ENCODE measurements around the gene RC3H2.

RC3H2 gene

DNA sequence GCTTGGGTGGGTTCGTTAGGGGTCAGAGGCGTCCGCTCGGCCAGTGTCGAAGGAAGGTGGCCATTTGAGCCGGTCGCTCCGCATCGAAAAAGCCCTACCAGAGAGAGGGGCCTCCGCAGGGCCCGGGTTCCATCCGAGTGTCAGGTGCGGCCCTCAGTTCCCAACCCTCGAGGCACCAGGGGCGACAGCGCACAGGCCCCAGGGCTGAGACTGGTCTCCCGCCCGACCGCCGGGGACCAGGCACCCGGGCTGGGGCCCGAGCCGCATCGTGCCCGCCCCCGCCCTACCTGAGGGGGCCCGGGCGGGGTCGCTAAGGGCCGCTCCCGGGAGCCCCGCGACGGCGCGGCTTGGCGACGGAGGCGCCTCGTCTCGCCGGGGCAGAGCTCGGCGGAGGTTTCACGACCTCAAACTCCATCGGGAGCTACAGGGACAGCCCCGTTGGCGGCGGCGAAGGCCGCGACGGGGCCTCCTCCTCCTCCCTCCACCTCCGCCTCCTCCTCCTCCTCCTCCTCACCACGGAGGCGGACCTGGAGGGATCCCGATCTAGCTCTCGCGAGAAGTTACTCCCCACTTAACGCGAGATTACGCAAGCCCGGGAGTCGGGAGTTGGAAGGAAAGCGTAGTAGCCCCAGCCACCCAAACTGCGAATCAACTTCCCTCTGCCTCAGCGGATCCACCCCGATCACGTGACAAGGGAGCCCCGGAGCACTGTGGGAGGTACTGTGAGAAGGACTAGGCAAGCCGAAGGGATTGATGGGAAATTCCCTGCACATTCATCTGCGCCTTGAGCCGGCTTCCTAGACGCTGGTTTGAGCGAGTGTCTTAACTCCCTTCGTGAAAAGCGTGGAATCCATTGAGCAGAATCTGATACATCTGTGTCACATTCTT lies at the start of gene RC3H2:
Gene RC3H2 (minus strand): TSS at position 537 of the 888 bp plus-strand sequence. CDS start 7,850 bp downstream, outside the sequence.
- peak; percentile 100 for DNase-seq

DNA sequence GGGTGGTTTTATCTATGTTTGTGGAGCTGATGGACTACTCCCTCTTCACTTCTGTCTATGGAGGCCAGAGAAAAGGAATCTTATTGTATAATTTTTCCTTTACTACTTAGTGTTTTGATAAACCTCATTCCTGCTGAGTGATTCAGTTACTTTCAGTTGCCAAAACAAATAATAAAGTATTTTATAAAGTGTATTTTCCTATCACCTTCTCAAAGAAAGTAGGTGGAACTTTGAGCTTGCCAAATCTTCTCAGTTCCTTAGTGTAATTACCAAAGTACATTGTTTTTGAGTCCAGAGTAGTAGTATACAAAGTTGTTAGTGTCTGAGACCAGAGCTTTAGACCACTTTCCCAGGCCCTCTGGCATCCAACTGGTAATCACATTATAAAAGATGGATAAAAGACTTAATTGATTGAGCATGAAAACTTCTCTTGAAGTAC lies 49.1 kb upstream of the RC3H2 start:
- no peak for DNase-seq

DNA sequence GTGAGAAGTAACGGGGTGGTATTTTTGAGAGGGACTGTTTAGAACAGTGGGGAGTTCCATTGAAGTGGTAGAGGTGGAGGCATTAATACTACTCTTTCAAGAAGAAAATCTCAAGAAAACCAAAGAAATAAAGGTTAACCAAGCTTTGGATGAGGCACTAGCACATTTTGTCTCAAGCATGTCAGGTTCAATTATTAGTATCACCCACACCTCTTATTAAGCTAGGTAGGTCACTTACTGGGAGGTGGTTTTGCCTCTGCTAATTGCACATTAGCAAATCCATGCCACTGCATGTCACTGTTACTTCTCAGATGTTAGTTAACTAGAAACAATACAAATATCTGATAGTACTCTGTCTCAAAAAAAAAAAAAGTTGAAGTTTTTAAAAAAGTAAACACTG lies 45.9 kb upstream of the RC3H2 start:
- no peak for DNase-seq

GRCh38 chr9:122950263-122950662 lies 45.1 kb upstream of the RC3H2 start:
- no peak for DNase-seq

- DNase-seq: no peak
Observed at GRCh38 chr9:122949696-122950095, 44.5 kb upstream of the RC3H2 start.

- no peak for DNase-seq
Observed at GRCh38 chr9:122948313-122948712, 43.2 kb upstream of the RC3H2 start.

DNA sequence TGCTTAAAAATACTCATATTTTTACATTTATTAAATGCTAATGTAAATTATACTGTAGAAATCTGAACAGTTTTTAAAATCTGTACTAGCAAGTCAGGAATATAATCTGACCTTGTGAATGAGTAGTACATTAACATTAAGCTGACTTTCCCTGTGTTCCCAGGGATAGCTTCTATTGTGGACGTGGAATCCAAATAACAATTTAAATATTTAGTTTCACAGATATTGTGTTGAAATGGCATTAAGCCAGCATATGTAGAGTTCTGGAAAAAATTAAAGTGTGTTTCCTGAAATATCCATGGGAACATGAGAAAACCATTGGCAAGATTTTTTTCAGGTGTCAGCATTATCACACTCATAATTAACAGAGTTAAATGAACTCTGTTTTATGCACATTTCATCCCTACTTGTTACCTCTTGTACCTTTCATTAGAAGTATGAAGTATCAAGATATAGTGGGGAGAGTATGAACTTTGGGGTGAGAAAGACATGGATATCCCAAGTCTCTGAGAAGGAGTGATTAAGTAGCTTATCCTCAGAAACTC lies 41.4 kb upstream of the RC3H2 start:
- no peak for DNase-seq

DNA sequence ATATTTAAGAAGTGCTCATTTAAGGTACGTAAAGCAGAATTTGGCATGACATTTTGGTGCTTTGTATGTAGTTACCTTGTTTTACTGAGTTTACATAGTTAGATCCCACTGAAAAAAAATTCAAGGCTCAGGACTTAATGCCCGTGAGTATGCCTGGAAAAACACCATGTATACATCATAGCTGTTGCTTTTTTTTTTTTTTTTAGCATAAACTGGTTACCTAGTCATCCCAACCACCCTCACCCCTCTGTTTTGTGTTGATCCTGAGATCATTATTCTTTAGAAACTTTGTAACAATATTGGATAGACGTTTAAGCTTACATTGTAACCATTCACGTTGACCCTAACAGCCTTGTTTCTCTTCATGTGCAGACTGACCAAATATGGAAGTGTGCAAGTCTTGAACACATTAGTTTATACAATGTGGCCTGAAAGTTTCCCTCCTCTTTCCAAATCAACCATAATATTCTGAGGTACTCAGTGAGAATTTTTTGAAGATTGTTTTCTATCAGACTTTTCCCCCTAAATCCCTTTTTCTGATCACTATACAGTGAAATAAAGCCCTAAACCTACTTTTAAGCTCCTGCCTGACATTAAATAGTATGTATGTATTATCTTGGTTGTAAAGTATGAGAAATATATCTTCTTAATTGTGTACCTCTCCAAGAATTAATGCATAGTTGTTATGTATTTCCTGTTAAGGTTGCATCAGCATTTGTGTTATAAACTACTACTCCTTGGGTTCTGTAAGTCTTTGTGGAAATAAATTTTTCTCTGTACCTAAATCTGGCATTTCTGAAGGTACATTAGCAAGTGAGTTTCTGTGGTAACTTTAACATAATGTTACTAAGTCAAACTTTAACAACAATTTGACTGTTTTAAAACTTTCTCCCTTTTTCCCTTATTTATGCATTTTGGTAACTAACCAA lies 40.1 kb upstream of the RC3H2 start:
- DNase-seq: no peak

DNA sequence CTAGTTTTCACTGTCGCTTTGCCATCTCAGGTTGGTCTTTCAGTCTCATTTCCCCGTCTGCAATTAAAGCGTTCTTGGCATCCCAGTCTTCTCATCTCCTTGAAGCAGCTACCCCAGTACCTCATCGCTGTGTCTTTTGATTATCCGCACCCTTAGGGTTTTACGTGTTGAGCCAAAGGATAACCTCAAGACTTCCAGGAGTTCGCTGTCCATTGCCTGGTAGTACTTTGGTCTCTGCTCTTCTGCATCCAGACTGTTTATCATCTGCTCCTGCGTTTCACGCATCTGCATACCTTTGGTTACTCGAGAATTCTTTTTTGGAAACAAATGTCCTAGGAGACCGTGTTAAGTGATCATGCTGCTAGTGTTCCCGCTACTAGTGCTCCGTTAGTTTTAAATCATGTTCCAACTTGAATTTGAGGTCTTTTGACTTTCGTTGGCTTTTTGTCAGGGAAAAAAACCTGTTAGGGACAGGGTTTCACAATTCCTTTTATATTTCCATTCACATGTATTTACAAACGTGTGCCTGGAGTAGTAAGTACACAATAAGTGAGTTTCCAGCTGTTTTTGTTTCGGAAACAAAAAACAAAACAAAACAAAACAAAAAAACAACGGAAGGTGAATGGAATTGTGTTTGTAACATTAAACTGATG lies 36.5 kb upstream of the RC3H2 start:
- no peak for DNase-seq

GRCh38 chr9:122940749-122941581 lies 35.8 kb upstream of the RC3H2 start, which contains the start of gene RABGAP1:
RABGAP1 (plus strand) TSS chr9:122941020; CDS start chr9:122957060, 16,040 bp downstream.
- DNase-seq: peak; percentile 100

GRCh38 chr9:122940454-122940748 lies 35.2 kb upstream of the RC3H2 start:
- DNase-seq: no peak

DNA sequence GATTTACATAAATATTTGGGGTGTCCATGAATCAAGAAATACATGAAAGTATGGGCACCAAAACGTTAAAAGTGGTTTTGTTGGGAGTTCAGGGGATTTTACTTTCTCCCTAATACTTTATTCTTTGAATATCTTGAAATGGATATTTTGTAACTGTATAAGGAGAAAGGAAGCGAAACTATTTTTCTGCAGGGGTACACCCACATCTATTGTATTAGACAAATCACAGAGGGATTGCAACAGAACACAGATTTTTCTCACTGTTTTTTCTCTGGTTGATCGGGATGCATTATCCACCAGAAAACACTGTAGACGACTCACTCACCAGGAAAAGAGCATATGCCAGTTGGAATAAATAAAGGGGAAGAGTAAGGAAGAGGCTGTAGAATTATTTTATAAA lies 34.4 kb upstream of the RC3H2 start:
- no peak for DNase-seq

DNA sequence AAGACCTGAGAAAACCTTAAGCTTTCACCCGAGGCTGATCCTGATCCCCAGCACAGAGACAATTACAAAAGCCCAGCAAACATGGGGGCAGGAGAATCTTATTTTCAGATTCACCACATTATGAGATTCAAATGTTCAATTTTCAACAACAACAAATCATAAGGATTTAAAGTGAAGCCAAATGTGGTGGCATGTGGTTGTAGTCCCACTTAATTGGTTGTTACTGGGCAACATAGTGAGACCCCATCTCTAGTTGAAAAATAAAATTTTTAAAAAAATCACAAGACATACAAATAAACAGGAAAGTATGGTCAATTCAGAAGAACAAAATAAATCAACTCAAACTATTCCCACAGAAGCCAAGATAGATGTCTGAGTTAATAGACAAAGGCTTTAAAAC lies 31.7 kb upstream of the RC3H2 start:
- DNase-seq: no peak

- no peak for DNase-seq
Observed at GRCh38 chr9:122936464-122936863, 31.3 kb upstream of the RC3H2 start.

GRCh38 chr9:122931226-122932121 lies 26.3 kb upstream of the RC3H2 start, which contains the start of gene ZBTB26:
ZBTB26 (minus strand) TSS chr9:122931512; CDS start chr9:122919934, 11,578 bp downstream.
- DNase-seq: peak; percentile 97

GRCh38 chr9:122930541-122931225 lies 25.5 kb upstream of the RC3H2 start:
- peak; percentile 68 for DNase-seq

- no peak for DNase-seq
Observed at GRCh38 chr9:122929796-122930354, 24.7 kb upstream of the RC3H2 start.

- no peak for DNase-seq
Observed at GRCh38 chr9:122923947-122924346, 18.8 kb upstream of the RC3H2 start.

- DNase-seq: no peak
Observed at GRCh38 chr9:122922713-122923112, 17.6 kb upstream of the RC3H2 start.

GRCh38 chr9:122918310-122918709 lies 13.2 kb upstream of the RC3H2 start:
- DNase-seq: no peak

Data from DMS53 (cell line).